Body of pancreas (tissue), 4 donors: ENCODE data around the gene ZBBX. TPM values are rescaled to one million over a fixed set of nuclear protein-coding genes. Genes with fewer than 3 reads are reported as not detected.

Source experiments
- ATAC-seq: fragments of 150-250 bp; one replicate; pipeline ENCODE4 v1.9.1; 2016
- DNase-seq, 4 donors: peaks; one replicate each; pipeline ENCODE4 v3.0.0-alpha.2; 2019
- H3K27ac ChIP-seq, 4 donors: fragments of 200-600 bp; sonication (generic); 1 replicate in 3 of 4; 2 replicates in 1 of 4; pipeline versions ENCODE4 v1.5.1 to v1.6.1; 2016 to 2019; ENCODE audit warnings: mild to moderate bottlenecking in 1 of 4, mixed read lengths in 1 of 4, moderate library complexity in 1 of 4
- H3K27me3 ChIP-seq, 2 donors: fragments of 200-600 bp; sonication (generic); one replicate each; pipeline ENCODE4 v1.6.0; 2016; ENCODE audit warnings: mild to moderate bottlenecking in 1 of 2
- H3K36me3 ChIP-seq, 2 donors: fragments of 200-600 bp; sonication (generic); replicated peaks in 1 of 2; 2 replicates each; pipeline ENCODE4 v1.5.1; 2016; ENCODE audit warnings: low read depth in 2 of 2; ENCODE audit not compliant: insufficient read depth in 1 of 2
- H3K4me1 ChIP-seq: fragments of 200-600 bp; sonication (generic); one replicate; pipeline ENCODE4 v1.6.0; 2016
- H3K4me3 ChIP-seq, 2 donors: fragments of 200-600 bp; sonication (generic); 1 replicate in 1 of 2; 2 replicates in 1 of 2; pipeline ENCODE4 v1.5.1; 2016 to 2019
- H3K9me3 ChIP-seq, 3 donors: fragments of 200-600 bp; sonication (generic); 1 replicate in 2 of 3; 2 replicates in 1 of 3; pipeline ENCODE4 v1.5.1; 2016
- POLR2A ChIP-seq, 3 donors: fragments of 450-650 bp; IDR thresholded peaks; one replicate each; pipeline ENCODE4 v1.6.1; 2016; ENCODE audit warnings: antibody characterized with exemption in 3 of 3, mild to moderate bottlenecking in 2 of 3
- WGBS, 2 donors: methylation state at CpG; one replicate each; pipeline ENCODE4 v1.1.5; 2017; 5-methylcytosine and 5-hydroxymethylcytosine counted together
- intact Hi-C: fragments of 100-400 bp; cut with DNase I; formaldehyde crosslinking; loops from one replicate; pipeline ENCODE4 v1.15.1; 2023
- total RNA-seq, 2 donors: library from RNA; depleted of rRNA; stranded (reverse); fragments of >200 nt; gene quantifications; one replicate each; pipeline ENCODE4 v1.1.0, GENCODE V29; 2016
- TF ChIP-seq, protein P1 (sequence below), 7 experiments: fragments of 450-650 bp in 4 of 7; fragments of 200-600 bp in 3 of 7; sonication (generic) in 3 of 7; IDR thresholded peaks; one replicate each; pipeline ENCODE4 v1.5.1; 2016 to 2019; ENCODE audit warnings: antibody characterized with exemption in 7 of 7

ZBBX gene
- total RNA-seq, 2 donors from 2014 or later: 0.26 TPM; not detected in 1

DNA sequence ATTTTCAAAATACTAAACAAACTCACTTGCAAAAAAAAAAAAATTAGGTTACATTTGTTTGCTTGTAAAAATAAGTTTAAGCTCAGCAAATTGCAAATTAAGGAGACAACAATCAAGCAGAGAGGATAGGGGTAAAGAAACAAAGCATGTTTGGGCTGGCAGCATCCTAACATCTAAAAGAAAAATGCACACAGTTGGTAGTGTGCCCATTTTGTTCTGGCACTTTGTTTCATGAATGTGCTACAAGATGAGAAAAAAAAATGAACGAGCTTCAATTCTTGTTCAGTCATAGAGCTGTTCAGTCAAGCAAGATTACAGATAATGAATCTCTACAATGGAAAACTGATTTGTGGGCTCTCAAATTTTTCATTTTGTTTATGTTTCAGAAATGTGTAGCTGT lies 17.7 kb upstream of the ZBBX start:
- Histone ChIP-seq H3K4me3 (no peak overlapping the region), H3K4me1 (no peaks in the 10 kb centered on the region), H3K9me3 (no peaks in the 10 kb centered on the region), H3K27me3 (no peaks in the 10 kb centered on the region), H3K27ac (no peak overlapping the region), H3K36me3 (no peaks in the 10 kb centered on the region)
- ATAC-seq (no peak), DNase-seq (no peak)
- 15 to 34% methylated on average over 1 of the region's 1 CpG for WGBS, 2 donors
- intact Hi-C loops: no loop called here
- TF ChIP-seq, protein P1, sequence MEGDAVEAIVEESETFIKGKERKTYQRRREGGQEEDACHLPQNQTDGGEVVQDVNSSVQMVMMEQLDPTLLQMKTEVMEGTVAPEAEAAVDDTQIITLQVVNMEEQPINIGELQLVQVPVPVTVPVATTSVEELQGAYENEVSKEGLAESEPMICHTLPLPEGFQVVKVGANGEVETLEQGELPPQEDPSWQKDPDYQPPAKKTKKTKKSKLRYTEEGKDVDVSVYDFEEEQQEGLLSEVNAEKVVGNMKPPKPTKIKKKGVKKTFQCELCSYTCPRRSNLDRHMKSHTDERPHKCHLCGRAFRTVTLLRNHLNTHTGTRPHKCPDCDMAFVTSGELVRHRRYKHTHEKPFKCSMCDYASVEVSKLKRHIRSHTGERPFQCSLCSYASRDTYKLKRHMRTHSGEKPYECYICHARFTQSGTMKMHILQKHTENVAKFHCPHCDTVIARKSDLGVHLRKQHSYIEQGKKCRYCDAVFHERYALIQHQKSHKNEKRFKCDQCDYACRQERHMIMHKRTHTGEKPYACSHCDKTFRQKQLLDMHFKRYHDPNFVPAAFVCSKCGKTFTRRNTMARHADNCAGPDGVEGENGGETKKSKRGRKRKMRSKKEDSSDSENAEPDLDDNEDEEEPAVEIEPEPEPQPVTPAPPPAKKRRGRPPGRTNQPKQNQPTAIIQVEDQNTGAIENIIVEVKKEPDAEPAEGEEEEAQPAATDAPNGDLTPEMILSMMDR (IDR thresholded peaks at IDR 0.05): no peak
- no peak for TF ChIP-seq POLR2A (IDR thresholded peaks at IDR 0.05)

DNA sequence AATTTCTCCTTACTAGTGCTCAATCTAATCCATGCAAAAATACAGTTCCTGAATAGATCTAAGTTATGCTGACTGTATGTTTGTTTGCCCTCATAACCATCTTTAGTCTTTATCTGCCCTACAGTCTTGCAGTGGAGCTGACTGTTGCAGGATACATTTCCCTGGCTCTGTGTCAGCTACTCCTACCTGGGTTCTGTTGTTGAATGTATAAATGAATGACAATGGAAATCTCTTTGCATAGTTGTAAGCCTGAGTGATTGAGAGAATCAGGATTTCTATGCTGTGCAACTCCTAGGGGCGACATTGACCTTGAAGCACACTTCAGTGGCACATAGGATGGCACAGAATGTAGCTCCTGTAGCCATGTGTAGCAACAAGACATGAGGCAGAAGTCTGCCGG lies 16.0 kb upstream of the ZBBX start:
- DNase-seq (no peak), ATAC-seq (no peak)
- Histone ChIP-seq H3K27ac (no peak overlapping the region), H3K9me3 (no peaks in the 10 kb centered on the region), H3K36me3 (no peaks in the 10 kb centered on the region), H3K27me3 (no peaks in the 10 kb centered on the region), H3K4me1 (no peaks in the 10 kb centered on the region), H3K4me3 (no peak overlapping the region)
- intact Hi-C loops: no loop called here
- 82 to 91% methylated on average over 2 of the region's 2 CpGs for WGBS, 2 donors
- no peak for TF ChIP-seq POLR2A (IDR thresholded peaks at IDR 0.05)
- TF ChIP-seq, protein P1 (IDR thresholded peaks at IDR 0.05): no peak

GRCh38 chr3:167394003-167394402 lies 13.9 kb upstream of the ZBBX start:
- ATAC-seq (no peak), DNase-seq (no peak)
- H3K4me3 ChIP-seq: no peak overlapping the region
- no peaks in the 10 kb centered on the region for H3K9me3 ChIP-seq
- H3K27ac ChIP-seq: no peak overlapping the region
- WGBS, 2 donors: 18 to 23% methylated on average over 2 of the region's 2 CpGs
- no peaks in the 10 kb centered on the region for H3K4me1 ChIP-seq
- H3K36me3 ChIP-seq: no peaks in the 10 kb centered on the region
- TF ChIP-seq, protein P1 (IDR thresholded peaks at IDR 0.05): peak in 3 of 7 experiments; percentile 14 to 28 (median 18)
- TF ChIP-seq POLR2A (IDR thresholded peaks at IDR 0.05): no peak
- H3K27me3 ChIP-seq: no peaks in the 10 kb centered on the region
- intact Hi-C loops: no loop called here

- intact Hi-C loops: no loop called here
- Histone ChIP-seq H3K36me3 (no peaks in the 10 kb centered on the region), H3K4me3 (no peak overlapping the region), H3K9me3 (no peaks in the 10 kb centered on the region), H3K27me3 (no peaks in the 10 kb centered on the region), H3K27ac (no peak overlapping the region), H3K4me1 (no peaks in the 10 kb centered on the region)
- ATAC-seq (no peak), DNase-seq (no peak)
- WGBS, 2 donors: 72 to 73% methylated on average over 3 of the region's 3 CpGs
- TF ChIP-seq POLR2A (IDR thresholded peaks at IDR 0.05): no peak
Observed at GRCh38 chr3:167382155-167382554, 2.1 kb upstream of the ZBBX start.

- ATAC-seq (no peak), DNase-seq (no peak)
- Histone ChIP-seq H3K9me3 (no peaks in the 10 kb centered on the region), H3K36me3 (no peaks in the 10 kb centered on the region), H3K27me3 (no peaks in the 10 kb centered on the region), H3K4me1 (no peaks in the 10 kb centered on the region), H3K27ac (no peak overlapping the region), H3K4me3 (no peak overlapping the region)
- 96 to 97% methylated on average over 6 of the region's 6 CpGs for WGBS, 2 donors
- no peak for TF ChIP-seq POLR2A (IDR thresholded peaks at IDR 0.05)
- TF ChIP-seq, protein P1 (IDR thresholded peaks at IDR 0.05): no peak
- intact Hi-C loops: no loop called here
Observed at GRCh38 chr3:167375478-167375877, 4.6 kb downstream of the ZBBX start.
